NCI-H524 treated with DMSO at 0.1 percent for 48 hours (cell line): ENCODE data around the gene BORCS5.
A peak's percentile ranks its signal among the peaks of the same experiment; 100 is the strongest.
"Not testable (repeated sequence)": the region's sequence is repeated elsewhere in the genome, so short reads cannot be mapped to it uniquely, and the experiment has no call there.

Experiments
- DNase-seq: peaks from one replicate; lab custom pipeline; 2025; lab: John Stamatoyannopoulos, UW

The BORCS5 gene

DNA sequence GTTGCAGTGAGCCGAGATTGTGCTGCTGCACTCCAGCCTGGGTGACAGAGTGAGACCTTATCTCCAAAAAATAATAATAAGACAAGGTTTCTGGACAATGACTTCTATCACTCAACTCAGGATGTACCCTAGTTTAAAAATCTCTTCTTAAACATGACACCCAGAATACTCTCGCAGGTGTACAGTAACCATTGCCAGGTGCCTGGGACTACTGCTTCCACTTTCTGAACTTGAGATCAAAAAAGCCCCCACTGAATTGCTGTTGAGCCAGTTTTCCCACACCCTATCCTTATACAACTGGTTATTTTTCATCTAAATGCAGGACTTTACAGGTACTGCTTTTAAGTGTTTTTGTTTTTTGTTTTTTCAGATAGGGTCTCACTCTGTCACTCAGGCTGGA lies 36.3 kb downstream of the BORCS5 start:
- no peak for DNase-seq

DNA sequence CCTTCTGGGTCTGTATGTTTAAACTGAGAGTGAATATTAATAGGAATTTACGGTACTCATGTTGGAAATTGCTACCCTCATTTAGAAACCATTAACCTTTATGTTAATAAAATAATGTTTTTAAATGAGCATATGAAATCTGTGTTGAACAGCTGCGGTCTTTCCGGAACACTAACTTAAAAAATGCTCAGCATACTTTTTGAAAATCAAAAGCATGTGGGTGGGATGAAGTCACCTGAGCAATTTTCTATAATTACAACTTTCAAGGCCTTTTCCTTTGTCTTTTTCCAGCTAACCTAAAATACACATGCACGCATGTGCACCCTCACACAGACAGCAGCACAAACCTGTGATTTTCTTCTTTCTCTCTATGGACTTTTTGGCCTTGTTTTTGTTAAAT lies 39.8 kb downstream of the BORCS5 start:
- DNase-seq: no peak

DNA sequence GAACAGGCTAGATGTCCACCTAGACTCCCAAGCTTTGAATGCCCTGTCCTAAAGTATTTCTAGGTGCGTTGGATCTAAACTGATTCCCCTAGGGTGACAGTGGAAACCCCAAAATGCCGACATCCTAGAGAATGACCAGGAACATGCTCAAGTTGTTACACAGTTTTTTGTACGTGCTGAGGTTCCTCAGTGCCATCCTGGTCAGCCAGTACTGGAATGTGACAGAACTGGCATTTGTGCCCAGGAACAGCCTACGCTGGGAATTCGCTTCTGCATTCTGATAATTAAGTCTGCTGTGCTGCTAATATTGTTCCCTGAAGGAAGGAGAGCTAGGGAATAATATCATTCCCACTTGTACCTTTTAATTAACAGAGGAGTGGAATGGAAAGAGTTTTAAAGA lies 40.3 kb downstream of the BORCS5 start:
- DNase-seq: no peak

DNA sequence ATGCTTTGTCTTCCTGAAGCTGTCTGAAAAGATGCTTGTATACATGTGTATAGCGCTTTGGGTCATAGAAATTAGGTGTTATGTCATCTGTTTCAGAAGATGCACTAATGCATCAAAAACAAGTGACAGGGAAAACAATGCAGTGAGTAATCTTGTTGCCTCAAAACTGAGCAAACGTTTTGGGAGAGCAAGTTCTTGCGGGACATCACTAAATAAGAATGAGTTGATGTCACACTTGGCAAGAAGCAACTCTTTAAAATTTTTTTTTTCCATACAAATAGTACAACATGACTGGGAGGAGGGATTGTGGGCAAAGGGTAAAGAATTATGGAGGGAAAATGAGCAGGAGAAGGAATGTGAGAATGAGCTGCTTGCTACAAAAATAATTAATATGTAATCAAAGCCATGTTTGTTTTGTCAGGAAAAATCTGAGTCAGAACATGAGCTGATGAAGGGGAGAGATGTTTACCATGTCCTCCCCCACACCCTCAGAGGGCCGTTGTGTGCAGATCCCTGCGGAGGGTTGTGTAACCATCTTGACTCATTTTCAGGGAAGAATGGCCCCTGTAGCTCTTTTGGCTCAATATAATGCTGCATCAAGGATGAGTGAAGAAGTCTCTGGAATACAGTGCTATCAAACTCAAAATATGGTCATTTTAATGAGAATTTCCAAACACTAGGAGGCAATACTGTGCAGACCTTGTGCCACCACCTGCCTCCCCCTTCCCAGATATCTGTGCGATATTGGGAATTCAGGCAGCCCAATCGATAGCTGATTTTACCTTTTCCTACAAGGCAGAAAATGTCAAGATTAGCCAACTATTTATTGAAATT lies 41.4 kb downstream of the BORCS5 start:
- DNase-seq: no peak

DNA sequence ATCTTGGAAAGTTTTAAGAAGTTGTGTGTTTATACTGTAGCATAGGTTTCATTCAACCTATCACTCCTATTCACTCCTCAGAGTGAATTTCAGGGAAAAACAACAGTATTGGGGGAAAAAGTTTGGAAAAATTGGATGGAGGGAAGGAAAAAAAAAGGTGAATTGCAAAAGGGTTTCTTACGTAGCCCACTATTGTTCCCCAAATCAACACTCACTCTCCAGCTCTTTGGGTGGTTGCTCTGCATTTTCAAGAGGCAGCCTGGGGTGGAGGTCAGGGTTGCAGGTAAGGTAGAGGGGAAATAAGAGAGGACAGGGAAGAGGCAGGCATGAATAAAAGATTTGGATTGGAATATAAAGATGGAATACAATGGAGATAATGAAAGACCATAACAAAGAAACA lies 42.3 kb downstream of the BORCS5 start:
- no peak for DNase-seq

DNA sequence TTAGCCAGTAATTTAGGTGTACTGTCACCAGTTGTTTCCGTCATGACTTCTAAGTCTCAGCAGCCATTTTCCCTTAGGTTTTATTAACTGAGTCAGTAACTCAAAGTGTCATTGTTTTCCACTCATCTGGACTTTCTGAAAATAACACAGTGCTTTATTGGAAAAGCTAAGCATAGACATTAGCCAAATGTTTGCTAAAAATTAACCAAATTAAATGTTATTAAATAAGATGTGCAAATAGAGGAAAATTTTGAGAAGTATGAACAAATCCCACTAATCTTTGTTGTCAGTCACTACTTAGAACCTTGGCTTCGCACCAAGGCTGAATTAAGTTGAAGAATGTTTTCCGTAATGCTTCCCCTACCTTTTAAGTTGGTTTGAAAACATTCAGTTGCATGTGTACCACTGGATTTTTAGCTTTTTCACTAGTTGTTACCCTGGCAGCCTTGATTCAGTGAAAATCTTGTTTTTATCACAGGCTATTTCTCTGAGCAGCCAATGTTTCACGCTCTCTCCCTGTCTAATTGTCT lies 43.0 kb downstream of the BORCS5 start:
- no peak for DNase-seq

DNA sequence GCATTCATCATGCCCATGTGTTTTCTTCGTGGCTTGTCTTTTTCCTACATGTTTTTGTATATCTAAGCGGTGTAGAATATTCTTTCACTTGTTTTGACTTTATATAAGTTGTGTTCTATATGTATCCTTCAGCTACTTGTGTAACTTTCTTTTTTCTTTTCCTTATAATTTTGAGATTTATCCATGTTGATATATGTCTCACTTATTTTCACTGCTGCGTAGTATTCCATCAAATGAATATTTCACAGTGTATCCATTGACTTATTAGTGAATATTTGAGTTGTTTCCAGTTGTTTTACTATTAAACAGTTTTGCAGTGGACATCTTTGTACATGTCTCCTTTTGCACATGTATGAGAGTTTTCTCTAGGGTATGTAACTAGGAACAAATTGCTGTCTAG lies 43.9 kb downstream of the BORCS5 start:
- no peak for DNase-seq

DNA sequence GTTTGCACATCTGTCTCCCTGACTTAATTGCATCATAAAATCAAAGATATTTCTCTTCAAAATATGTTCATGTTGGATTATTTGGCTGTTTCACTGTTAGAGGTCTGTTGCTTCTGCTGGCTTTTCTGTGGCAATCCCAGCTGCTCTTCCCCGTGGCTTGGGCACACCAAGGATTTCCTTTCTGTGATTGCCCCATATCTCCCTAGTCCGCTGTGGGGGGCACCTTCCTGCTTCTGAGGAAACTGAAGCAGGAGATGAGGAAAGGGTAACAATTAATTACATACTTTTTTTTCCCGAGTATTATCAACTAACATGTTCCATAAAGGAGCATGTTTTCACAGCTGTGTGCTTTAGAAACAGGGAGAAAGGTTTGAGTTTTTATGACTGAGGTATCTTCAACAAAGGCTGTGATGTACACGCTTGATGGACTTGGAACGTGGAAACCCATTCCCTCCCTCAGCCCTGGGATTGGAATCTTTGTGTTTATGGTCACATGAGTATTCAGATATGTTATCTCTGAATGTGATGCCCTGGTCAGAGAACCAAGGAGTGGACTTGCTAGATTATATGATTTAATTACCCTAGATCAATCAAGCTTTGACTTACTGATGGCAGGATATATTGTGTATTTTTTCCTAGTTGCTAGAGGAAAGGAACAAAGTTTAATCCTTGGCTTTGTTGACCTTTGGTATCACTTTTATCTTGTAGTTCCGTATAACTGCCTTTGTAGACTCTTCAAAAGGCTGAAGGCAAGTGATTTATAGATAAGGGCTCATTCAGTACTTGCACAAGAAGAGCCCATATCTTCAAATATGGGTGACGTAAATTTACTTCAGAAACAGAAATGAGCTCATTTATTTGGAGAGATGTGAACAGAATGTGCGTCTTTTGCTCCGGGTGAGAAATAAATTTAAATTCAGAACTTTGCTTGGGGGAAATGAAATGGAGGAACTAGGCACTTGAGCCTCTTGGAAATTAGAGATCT lies 46.7 kb downstream of the BORCS5 start:
- no peak for DNase-seq

DNA sequence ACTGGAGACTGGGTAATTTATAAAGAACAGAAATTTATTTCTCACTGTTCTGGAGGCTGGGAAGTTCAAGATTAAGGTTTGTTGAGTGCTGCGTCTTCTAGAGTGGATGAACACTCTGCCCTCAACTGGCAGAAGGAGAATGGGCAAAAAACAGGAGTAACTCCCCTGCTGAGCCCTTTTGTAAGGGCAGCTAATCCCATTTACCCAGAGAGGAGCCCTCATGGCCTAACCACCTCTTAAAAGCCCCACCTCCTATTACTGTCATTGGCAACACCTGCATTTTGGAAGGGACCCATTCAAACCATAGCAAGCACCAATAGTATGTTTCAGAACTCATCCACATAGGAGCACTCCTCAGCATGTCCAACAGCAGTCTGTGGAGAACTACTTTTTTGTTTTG lies 47.4 kb downstream of the BORCS5 start:
- no peak for DNase-seq

DNA sequence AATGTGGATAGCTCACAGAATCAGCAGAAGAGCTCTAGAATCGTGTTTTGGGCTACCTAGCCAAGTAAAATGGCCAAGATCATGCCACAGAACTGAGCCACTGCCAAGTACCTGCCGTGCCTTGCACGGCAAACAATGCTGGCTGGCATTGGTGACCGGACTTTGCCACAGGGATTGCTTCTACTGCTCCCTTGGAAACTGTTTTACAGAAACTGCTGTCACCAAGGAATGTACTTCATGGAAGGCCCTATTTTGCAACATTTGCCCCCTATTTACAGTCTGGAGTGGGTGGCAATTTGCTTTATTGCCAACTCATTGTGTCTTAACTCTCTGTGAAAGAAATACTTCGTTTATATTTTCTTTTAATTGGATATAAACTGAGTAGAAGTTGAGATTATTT lies 49.0 kb downstream of the BORCS5 start:
- DNase-seq: no peak

DNA sequence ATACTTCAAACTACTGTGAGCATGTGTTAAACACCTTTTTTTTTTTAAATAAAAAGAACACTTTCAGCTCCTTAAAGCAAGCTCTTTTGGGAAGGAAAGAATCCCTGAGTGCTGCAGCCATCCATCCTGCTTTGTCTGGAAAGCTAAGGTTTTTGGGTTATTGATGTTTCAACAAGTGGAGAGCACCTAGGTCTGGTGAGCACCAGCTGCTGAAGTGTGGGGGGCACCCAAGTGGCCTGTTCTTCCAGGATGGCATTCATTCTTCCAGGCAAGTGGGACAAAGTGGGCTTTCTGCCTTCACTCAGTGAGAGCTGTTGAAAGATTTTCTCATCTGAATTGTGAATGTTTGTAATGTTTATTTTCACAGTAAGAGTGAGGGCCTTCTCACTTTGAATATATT lies 49.9 kb downstream of the BORCS5 start:
- no peak for DNase-seq

DNA sequence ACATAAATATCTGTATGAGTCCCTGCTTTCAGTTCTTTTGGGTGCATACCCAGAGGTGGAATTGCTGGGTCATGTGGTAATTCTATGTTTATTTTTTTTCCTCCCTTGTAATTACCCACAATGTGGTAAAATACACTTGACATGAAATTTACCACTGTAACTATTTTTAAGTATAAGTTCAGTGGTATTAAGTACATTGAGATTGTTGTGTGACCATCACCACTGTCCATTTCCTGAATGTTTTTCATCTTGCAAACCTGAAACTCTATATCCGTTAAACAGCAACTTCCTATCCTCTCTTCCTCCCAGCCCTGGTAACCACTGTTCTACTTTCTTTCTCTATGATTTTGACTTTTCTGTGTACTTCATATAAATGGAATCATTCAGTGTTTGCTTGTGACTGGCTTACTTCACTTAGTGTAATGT lies 51.4 kb downstream of the BORCS5 start:
- DNase-seq: no peak

DNA sequence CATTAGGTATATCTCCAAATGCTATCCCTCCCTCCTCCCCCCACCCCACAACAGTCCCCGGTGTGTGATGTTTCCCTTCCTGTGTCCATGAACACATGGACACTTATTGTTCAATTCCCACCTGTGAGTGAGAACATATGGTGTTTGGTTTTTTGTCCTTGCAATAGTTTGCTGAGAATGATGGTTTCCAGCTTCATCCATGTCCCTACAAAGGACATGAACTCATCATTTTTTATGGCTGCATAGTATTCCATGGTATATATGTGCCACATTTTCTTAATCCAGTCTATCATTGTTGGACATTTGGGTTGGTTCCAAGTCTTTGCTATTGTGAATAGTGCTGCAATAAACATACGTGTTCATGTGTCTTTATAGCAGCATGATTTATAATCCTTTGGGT lies 52.5 kb downstream of the BORCS5 start:
- not testable (repeated sequence) for DNase-seq

DNA sequence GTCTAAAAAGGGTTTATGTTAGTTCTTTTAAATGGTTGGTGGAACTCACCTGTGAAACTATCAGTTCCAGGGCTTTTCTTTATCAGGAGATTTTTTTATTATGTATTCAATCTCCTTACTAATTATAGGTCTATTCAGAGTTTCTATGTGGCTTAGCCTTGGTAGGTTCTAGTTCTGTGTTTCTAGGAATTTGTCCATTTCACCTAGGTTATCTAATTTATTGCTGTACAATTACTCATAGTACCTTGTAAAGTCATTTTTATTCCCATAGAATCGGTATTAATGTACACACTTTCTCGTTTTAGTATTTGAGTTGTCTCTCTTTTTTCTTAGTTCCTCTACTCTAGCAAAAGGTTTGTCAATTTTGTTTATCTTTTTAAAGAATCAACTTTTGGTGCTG lies 59.0 kb downstream of the BORCS5 start:
- no peak for DNase-seq

DNA sequence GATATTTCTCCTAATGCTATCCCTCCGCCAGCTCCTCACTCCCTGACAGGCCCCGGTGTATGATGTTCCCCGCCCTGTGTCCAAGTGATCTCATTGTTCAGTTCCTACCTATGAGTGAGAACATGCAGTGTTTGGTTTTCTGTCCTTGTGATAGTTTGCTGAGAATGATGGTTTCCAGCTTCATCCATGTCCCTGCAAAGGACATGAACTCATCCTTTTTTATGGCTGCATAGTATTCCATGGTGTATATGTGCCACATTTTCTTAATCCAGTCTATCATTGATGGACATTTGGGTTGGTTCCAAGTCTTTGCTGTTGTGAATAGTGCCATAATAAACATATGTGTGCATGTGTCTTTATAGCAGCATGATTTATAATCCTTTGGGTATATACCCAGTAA lies 62.3 kb downstream of the BORCS5 start:
- DNase-seq: not testable (repeated sequence)

DNA sequence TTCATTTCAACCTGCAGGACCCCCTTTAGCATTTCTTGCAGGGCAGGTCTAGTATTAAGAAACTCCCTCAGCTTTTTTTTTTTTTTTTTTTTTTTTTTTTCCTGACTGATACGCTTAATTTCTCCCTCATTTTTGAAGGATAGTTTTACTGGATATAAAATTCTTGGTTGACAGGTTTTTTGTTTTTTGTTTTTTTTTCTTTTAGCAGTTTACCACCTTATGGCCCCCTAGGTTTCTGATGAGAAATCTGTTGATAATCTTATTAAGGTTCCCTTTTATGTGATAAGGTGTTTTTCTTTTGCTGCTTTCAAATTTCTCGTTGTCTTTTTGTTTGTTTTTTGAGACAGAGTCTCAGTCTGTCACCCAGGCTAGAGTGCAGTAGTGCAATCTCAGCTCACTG lies 66.5 kb downstream of the BORCS5 start:
- no peak for DNase-seq

DNA sequence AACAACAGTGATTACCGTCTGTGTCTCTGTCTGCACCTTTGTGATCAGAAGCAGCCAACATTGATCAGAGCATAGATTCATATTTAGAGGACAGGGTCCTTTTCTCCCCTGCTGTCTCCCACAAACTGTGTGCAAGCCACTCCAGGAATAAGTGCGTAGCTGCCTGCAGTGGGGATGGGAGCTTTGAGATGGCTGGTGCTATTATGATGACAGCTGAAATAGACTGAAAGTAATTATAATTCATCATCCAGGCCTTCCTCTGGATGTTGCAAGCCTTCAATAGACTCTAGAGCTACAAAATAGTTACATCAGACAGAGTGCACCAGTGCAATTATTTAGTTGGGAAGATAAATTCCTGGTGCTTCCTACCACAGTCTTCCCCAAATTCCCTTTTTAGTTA lies 68.1 kb downstream of the BORCS5 start:
- no peak for DNase-seq

DNA sequence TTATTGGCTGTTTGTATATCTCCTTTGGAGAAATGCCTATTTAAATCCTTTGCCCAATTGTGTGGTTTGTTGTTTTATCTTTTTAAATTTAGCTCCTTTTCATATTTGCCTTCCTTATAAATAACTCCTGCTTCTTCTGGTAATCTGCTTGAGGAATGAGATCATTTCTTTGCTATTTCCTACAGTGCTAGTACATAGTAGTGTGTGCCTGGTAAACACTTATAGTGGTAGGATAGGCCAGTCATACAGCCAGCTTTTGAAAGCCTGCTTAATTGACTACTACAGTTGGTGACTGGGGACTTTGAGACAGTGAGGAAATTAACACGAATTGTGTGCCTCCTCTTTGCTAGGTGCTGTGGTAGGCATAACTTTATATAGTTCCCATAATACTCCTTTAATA lies 68.7 kb downstream of the BORCS5 start:
- no peak for DNase-seq

DNA sequence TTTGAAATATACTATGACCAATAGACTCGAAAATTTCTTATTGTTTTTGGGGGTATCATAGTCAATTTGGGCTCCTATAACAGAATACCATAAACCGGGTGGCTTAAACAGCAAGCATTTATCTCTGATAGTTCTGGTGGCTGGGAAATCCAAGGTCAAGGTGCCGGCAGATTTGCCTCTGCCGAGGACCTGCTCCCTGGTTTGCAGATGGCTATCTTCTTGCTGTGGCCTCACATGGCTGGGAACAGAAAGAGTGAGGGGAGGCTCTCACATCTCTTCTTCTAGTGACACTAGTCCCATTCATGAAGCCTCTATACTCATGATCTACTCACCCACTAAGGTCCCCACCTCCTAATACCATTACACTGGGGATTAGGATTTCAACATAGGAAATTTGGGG lies 70.7 kb downstream of the BORCS5 start:
- no peak for DNase-seq

DNA sequence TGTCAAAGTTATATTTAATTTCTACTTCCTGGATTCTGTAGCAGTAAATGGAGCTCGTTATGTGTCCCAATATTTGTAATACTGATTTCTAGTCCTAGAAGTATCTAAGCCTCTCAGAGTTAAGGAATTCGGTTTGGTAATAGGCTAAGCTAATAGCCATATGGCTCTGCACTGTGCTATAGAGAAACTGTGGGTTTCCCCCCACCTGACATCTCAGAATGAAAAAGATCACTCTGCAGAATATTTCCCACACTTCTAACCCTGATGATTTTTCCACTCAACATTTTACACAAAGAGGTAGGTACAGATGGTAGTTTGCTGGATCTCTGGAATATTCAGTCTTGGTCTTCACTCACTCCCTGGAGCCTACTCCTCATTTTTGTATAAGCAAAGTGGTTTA lies 71.2 kb downstream of the BORCS5 start:
- peak; percentile 0 for DNase-seq

DNA sequence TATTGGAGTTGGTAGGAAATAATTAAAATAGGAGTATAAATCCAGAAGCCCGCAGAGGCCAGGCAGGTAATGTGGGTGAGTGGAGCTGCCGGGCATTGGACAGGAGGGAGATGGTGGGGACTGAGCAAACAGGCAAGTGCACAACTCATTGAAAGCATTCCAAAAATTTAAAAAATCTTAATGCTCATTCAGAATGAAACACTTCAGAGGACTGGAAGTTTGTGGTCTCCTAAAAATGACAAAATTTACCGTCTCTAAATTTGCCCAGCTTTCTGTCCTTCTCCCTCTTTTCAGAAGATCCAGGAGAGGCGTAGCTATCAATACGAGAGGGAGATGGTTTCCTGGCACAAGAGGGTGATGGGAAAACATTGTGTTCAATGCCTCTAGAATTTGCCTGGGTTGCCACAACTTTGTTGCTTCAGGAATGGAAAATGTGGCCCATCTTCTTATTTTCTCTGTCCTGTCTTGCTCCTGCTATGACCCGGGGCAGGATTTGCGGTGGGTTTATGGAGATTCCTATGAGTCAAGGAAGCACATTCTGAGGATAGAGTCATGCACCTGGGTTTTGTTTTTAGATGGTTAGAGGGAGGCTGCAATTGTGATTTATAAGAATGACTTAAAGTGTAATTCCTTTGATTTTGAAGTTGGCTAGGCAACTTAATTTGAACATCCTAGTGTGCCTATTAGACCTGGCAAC lies 72.2 kb downstream of the BORCS5 start:
- DNase-seq: no peak

DNA sequence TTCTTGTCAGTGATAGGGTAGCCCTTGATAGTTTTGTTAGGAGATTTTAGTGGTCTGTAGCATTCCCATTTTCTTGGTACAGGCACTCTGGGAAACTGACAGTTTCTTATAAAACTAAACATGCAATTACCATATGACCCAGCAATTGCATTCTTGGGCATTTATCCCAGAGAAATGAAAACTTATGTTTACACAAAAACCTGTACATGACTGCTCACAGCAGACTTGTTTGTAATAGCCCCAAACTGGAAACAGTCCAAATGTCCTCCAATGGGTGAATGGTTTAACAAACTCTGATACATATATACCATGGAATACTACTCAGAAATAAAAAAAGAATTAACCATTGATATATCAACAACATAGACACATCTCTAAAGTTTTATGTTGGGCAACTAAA lies 75.5 kb downstream of the BORCS5 start:
- DNase-seq: no peak
